ENCODE measurements around the gene CR1L. TPM values are rescaled to one million over a fixed set of nuclear protein-coding genes. Genes with fewer than 3 reads are reported as not detected.

The CR1L gene
- total and polyA plus RNA-seq, 9 of the 15 experiments (the other 6 are each of a cell fraction or from before 2014, with no cell fraction given) = 10.1 to 74.8 (median 34.3) TPM

DNA sequence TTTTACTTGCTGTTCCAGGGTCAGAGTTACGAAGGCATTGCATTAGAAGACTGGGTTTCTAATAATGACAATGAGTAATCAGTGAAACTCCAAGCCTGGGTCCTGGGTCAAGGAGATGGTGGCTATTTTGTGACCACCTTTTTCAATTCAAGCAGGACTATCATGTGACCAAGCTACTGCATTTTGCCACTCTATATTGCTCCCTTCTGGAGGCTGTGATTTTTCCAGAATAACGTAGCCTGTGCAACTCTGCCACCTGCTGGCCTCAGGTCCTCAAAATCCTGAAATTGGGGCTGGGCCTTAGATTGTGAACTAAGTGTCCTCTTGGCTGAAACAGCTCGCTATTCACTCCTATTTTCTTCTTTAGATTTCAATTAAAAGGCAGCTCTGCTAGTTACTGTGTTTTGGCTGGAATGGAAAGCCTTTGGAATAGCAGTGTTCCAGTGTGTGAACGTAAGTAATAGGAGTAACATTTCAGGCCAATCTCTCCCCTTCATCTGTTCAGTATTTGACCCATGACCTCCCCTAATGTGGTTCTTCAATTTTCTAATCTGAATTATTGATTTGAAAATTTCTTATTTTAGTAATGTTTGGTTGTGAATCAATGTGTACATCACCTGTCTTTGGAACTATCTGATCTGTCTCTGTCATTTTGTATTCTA lies 54.0 kb downstream of the CR1L start (continued):
- TF ChIP-seq, protein P1, sequence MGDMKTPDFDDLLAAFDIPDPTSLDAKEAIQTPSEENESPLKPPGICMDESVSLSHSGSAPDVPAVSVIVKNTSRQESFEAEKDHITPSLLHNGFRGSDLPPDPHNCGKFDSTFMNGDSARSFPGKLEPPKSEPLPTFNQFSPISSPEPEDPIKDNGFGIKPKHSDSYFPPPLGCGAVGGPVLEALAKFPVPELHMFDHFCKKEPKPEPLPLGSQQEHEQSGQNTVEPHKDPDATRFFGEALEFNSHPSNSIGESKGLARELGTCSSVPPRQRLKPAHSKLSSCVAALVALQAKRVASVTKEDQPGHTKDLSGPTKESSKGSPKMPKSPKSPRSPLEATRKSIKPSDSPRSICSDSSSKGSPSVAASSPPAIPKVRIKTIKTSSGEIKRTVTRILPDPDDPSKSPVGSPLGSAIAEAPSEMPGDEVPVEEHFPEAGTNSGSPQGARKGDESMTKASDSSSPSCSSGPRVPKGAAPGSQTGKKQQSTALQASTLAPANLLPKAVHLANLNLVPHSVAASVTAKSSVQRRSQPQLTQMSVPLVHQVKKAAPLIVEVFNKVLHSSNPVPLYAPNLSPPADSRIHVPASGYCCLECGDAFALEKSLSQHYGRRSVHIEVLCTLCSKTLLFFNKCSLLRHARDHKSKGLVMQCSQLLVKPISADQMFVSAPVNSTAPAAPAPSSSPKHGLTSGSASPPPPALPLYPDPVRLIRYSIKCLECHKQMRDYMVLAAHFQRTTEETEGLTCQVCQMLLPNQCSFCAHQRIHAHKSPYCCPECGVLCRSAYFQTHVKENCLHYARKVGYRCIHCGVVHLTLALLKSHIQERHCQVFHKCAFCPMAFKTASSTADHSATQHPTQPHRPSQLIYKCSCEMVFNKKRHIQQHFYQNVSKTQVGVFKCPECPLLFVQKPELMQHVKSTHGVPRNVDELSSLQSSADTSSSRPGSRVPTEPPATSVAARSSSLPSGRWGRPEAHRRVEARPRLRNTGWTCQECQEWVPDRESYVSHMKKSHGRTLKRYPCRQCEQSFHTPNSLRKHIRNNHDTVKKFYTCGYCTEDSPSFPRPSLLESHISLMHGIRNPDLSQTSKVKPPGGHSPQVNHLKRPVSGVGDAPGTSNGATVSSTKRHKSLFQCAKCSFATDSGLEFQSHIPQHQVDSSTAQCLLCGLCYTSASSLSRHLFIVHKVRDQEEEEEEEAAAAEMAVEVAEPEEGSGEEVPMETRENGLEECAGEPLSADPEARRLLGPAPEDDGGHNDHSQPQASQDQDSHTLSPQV (IDR thresholded peaks at IDR 0.05) = peak; percentile 57
- TF ChIP-seq SMC3 (conservative IDR thresholded peaks at IDR 0.05; ENCODE audit: insufficient read depth, low read depth, low read length) = peak; percentile 87
- peak; percentile 46; the same call in 1 of the 2 replicates for TF ChIP-seq DMBX1 (CRISPR knock-in tag; IDR thresholded peaks at IDR 0.05; ENCODE audit: borderline replicate concordance)
- TF ChIP-seq KDM1A (IDR thresholded peaks at IDR 0.05) = peak; percentile 85 to 87
- no peak for TF ChIP-seq ZNF184 (CRISPR knock-in tag; IDR thresholded peaks at IDR 0.05)
- peak; percentile 16; the same call in 1 of the 2 replicates for TF ChIP-seq JUND (IDR thresholded peaks at IDR 0.05; ENCODE audit: borderline replicate concordance, low read depth, low read length)
- TF ChIP-seq JUND (tag; IDR thresholded peaks at IDR 0.05; ENCODE audit: borderline replicate concordance, low read depth, low read length) = no peak; the same call in 2 of the 3 replicates
- peak in 1 of 2 experiments; percentile 46; a peak in 2 of 4 replicates for TF ChIP-seq HDAC1 (IDR thresholded peaks at IDR 0.05)
- peak; percentile 96 to 97 for TF ChIP-seq RAD21 (CRISPR knock-in tag; conservative IDR thresholded peaks at IDR 0.05 in 1 of 2, IDR thresholded peaks at IDR 0.05 in 1 of 2)
- TF ChIP-seq ARID2 (IDR thresholded peaks at IDR 0.05) = peak; percentile 69
- TF ChIP-seq ZNF695 (CRISPR knock-in tag; IDR thresholded peaks at IDR 0.05) = no peak
- TF ChIP-seq ERF (CRISPR knock-in tag; IDR thresholded peaks at IDR 0.05) = 0 out of 2 replicates have a peak, but pooled peaks have one; percentile 27
- TF ChIP-seq PHF21A (IDR thresholded peaks at IDR 0.05; ENCODE audit: borderline replicate concordance, low read depth) = peak; percentile 99
- peak; percentile 86 for TF ChIP-seq TOE1 (IDR thresholded peaks at IDR 0.05; ENCODE audit: borderline replicate concordance)
- TF ChIP-seq TOE1 (CRISPR knock-in tag; IDR thresholded peaks at IDR 0.05; ENCODE audit: borderline replicate concordance, low read depth) = no peak

Data from K562 (cell line).